ENCODE results near the gene TDRD9. TPM values are rescaled to one million over a fixed set of nuclear protein-coding genes. Genes with fewer than 3 reads are reported as not detected.

TDRD9 gene
- total and polyA plus RNA-seq, 2 experiments from 2014 or later = 0.24 TPM; not detected in 1

- no peak for TF ChIP-seq REST (IDR thresholded peaks at IDR 0.05; ENCODE audit: unreplicated experiment)
- TF ChIP-seq CREB1 (CRISPR knock-in tag; IDR thresholded peaks at IDR 0.05; ENCODE audit: low read depth) = no peak
- no peak for TF ChIP-seq EZH2 (IDR thresholded peaks at IDR 0.05; ENCODE audit: low read depth, unreplicated experiment)
- TF ChIP-seq ZNF114 (CRISPR knock-in tag; IDR thresholded peaks at IDR 0.05) = no peak
- TF ChIP-seq STAT1 (IDR thresholded peaks at IDR 0.05; ENCODE audit: unreplicated experiment) = no peak
- TF ChIP-seq CTCF (conservative IDR thresholded peaks at IDR 0.05; ENCODE audit: low read depth in 2 of 2) = no peak
- Mint-ChIP-seq H3K4me3 (no peak overlapping the region), H3K27ac (no peak overlapping the region), H3K36me3 (ENCODE audit: low read depth) (no peaks in the 10 kb centered on the region), H3K27me3 (ENCODE audit: insufficient read depth, low read depth, poor library complexity) (peaks cover 4% of the 10 kb centered on the region), H3K9me3 (no peaks in the 10 kb centered on the region), H3K4me1 (no peaks in the 10 kb centered on the region; the same call in 2 of the 3 replicates)
- no peak overlapping the region for H3K4me2 ChIP-seq
- no peaks in the 10 kb centered on the region for H3F3A ChIP-seq (replicated peaks; ENCODE audit: low read depth)
- H3K79me2 ChIP-seq (replicated peaks; ENCODE audit: insufficient read depth) = no peaks in the 10 kb centered on the region
- no peaks in the 10 kb centered on the region for H4K20me1 ChIP-seq (replicated peaks; ENCODE audit: insufficient read depth)
- ATAC-seq (no peak), DNase-seq (ENCODE audit: low spot score) (no peak)
- no peaks in the 10 kb centered on the region for H3K27me3 ChIP-seq (ENCODE audit: insufficient read depth)
- H3K4me3 ChIP-seq = no peak overlapping the region
- no peaks in the 10 kb centered on the region for H3K9me2 ChIP-seq (ENCODE audit: insufficient read depth)
- H3K27ac ChIP-seq (ENCODE audit: low read depth) = no peak overlapping the region
- H3K36me3 ChIP-seq (ENCODE audit: insufficient read depth) = no peaks in the 10 kb centered on the region
- no peak overlapping the region for H2AFZ ChIP-seq
- no peaks in the 10 kb centered on the region for H3K4me1 ChIP-seq (ENCODE audit: insufficient read depth)
These were observed 103.1 kb downstream of the TDRD9 start for GRCh38 chr14:104031384-104031783.

- Histone ChIP-seq H4K20me1 (replicated peaks; ENCODE audit: insufficient read depth) (no peaks in the 10 kb centered on the region), H3K27me3 (ENCODE audit: insufficient read depth) (no peaks in the 10 kb centered on the region), H3K9me2 (ENCODE audit: insufficient read depth) (no peaks in the 10 kb centered on the region), H3K79me2 (replicated peaks; ENCODE audit: insufficient read depth) (no peaks in the 10 kb centered on the region), H3K4me1 (ENCODE audit: insufficient read depth) (no peaks in the 10 kb centered on the region), H3K27ac (ENCODE audit: low read depth) (no peak overlapping the region), H3F3A (replicated peaks; ENCODE audit: low read depth) (no peaks in the 10 kb centered on the region), H3K4me3 (no peak overlapping the region), H3K36me3 (ENCODE audit: insufficient read depth) (no peaks in the 10 kb centered on the region), H2AFZ (0 out of 2 replicates have a peak overlapping the region, but pooled peaks have one; percentile 43), H3K4me2 (no peak overlapping the region)
- Mint-ChIP-seq H3K36me3 (ENCODE audit: low read depth) (no peaks in the 10 kb centered on the region), H3K4me3 (no peak overlapping the region), H3K9me3 (no peaks in the 10 kb centered on the region), H3K27me3 (ENCODE audit: insufficient read depth, low read depth, poor library complexity) (peaks cover 6% of the 10 kb centered on the region), H3K4me1 (no peaks in the 10 kb centered on the region; the same call in 2 of the 3 replicates), H3K27ac (no peak overlapping the region)
- DNase-seq (ENCODE audit: low spot score) (no peak), ATAC-seq (no peak)
- no peak for TF ChIP-seq JUNB (IDR thresholded peaks at IDR 0.05; ENCODE audit: unreplicated experiment)
- TF ChIP-seq ZNF114 (CRISPR knock-in tag; IDR thresholded peaks at IDR 0.05) = no peak
- no peak for TF ChIP-seq ETS1 (IDR thresholded peaks at IDR 0.05)
- no peak for TF ChIP-seq CREB1 (CRISPR knock-in tag; IDR thresholded peaks at IDR 0.05; ENCODE audit: low read depth)
- no peak for TF ChIP-seq STAT1 (IDR thresholded peaks at IDR 0.05; ENCODE audit: unreplicated experiment)
- TF ChIP-seq POLR2AphosphoS5 (IDR thresholded peaks at IDR 0.05; ENCODE audit: low read depth) = no peak
- no peak for TF ChIP-seq EZH2phosphoT487 (IDR thresholded peaks at IDR 0.05; ENCODE audit: unreplicated experiment)
- TF ChIP-seq CTCF (conservative IDR thresholded peaks at IDR 0.05; ENCODE audit: low read depth in 2 of 2) = no peak
- no peak for TF ChIP-seq ZNF331 (CRISPR knock-in tag; IDR thresholded peaks at IDR 0.05; ENCODE audit: low read depth)
- no peak for TF ChIP-seq NANOG (IDR thresholded peaks at IDR 0.05; ENCODE audit: borderline replicate concordance)
These were observed 106.9 kb downstream of the TDRD9 start for GRCh38 chr14:104034976-104035699.

Measured in GM23338 (cell line).